HG03159 (cell line): ENCODE data around the gene ALG8.
"Not testable (repeated sequence)": the region's sequence is repeated elsewhere in the genome, so short reads cannot be mapped to it uniquely, and the experiment has no call there.

Experiments
- ATAC-seq: cut with Tn5 transposase; IDR thresholded peaks from one replicate; pipeline ENCODE4 v1.9.1; 2021; ENCODE audit warnings: mild to moderate bottlenecking, moderate library complexity; ENCODE audit not compliant: unreplicated experiment

The ALG8 gene

DNA sequence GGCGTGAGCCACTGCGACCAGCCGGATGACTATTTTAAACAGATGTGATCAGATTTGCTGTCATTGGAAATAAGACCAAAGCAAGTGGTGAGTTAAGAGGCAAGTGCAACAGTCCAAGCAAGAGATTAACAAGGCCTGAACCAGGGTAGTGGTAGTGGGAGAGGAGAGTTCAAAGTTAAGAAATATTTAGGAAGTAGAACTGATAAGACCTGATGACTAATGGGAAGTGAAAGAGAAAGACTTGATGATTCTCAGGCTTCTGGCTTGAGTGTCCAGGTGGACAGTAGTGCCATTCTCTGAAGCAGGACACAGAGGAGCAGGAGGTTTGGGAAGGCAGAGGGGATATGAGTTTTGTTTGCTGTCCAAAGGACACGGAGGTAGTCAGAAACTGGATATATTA, 67.0 kb downstream of the ALG8 start:
- ATAC-seq = no peak

- no peak for ATAC-seq
Observed at GRCh38 chr11:78071717-78072116, 67.7 kb downstream of the ALG8 start.

- ATAC-seq = no peak
Observed at GRCh38 chr11:78070621-78071020, 68.8 kb downstream of the ALG8 start.

DNA sequence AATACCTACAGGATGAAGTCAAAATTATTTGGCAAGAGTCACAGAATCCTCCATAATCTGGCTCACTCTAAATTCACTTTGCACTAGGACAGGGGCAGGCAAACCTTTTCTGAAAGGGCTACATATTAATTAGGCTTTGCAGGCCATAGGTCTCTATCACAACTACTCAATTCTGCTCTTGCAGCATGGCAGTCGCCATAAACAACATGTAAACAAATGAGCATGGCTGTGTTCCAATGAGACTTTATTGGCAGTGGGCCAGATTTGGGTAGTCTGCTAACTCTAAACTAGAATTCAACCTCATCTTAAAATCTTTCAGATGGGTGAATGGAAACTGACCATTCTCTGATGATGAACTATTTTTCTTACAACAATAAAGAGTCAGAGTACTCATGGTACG, 70.0 kb downstream of the ALG8 start:
- no peak for ATAC-seq

- no peak for ATAC-seq
Observed at GRCh38 chr11:78067704-78068103, 71.7 kb downstream of the ALG8 start.

DNA sequence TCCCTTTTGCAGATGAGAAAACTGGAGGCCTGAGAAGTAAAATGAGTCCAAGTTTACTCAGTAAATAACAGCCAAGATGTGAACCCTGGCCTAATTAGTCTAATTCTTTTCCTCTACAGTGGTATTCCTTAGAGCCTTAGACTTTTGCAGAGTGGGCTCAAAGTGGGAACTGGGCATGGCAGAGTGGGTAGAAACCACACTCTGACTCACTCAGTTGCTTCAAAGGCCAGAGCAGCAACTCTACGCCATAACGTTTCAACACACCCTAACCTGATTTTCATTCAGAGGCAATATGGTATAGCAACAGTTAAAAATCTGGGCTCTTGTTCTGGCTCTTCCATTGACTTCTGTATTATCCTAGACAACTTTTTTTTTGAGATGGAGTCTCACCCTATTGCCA, 73.0 kb downstream of the ALG8 start:
- ATAC-seq = no peak

GRCh38 chr11:78065203-78065602, 74.2 kb downstream of the ALG8 start:
- no peak for ATAC-seq

- no peak for ATAC-seq
Observed at GRCh38 chr11:78063440-78064181, 75.8 kb downstream of the ALG8 start, which contains the start of gene THRSP. TSS of gene THRSP (plus strand) at chr11:78063861. CDS start at chr11:78063882, 21 bp downstream.

DNA sequence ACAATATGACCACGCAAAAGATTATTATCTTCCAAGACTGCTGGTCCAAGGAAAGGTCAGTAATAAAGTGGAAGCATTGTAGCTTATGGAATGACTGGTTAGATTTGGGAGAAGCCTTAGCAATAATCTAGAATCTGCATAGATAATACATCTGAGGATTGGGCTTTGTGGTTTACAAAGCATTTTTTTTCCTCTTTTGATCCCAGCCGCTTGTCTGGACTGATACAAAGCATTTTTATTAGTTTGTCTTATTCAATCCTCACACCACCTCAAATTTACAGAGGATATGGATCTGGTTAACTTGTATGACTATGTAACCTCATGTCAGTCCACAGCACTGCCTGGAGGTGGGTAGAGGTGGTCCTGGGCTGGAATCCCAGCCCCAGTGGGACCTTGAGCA, 76.8 kb downstream of the ALG8 start:
- no peak for ATAC-seq

DNA sequence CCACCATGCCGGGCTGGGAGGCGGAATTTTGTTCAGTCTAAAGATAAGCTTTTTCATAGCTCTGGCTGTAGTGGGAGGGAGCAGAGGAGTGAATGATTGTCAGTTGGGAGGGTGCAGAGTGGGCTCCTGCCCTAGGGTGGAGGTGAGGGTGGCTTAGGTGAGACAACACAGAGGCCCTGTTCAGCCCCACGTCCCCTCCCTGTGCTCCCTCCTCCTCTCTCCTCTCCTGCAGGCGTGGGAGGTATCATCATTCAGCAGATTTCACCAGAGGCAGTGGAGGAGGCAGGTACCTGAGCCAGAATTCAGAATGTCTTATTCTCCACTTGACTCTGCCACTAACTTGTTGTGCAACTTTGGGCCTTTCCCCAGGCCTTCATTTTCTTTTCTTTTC, 77.5 kb downstream of the ALG8 start:
- ATAC-seq = no peak

DNA sequence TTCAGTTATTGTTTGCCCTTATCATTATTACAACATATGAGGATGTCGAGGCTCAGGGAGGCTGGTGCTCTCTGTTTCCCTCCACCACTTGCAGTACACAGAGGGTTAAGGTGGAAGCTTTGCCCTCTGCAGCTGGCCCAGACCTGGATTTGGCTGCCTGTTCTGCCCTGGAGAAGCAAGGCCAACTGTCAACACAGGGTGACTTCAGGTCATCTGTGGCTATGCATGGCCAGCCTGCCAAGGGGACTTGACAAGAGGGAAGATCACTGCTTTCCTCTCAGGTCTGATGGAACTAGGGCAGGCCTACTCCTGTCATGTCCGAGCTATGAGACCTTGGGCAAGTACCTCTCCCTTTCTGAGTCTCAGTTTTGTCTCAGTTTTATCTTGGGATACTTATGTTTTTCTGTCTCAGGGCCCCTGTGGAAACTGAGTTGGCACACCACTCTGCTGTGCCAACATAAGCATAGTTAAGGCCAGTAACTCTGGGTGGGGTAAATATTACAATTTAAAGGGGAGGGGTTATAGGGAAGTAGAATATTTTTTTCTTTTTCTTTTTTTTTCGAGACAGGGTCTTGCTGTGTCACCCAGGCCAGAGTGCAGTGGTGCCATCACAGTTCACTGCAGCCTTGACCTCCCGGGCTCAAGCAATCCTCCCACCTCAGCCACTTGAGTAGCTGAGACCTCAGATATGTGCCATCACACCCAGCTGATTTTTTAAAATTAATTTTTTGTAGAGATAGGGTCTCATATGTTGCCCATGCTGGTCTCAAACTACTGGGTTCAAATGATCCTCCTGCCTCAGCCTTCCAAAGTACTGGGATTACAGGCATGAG, 78.1 kb downstream of the ALG8 start:
- no peak for ATAC-seq

DNA sequence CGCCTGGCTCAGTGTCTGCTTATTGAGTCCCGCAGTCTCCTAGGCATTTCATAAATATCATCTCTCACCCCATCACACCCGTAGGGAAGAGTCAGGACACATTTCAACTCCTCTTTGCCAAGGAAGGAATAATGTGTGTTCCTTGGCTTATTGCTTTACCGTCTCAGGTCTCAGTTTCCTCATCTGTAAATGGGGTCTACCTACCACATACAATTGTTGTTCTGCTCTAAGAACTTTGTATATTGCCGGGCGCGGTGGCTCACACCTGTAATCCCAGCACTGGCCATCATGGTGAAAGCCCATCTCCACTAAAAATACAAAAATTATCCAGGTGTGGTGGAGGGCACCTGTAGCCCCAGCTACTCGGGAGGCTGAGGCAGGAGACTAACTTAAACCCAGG, 78.9 kb downstream of the ALG8 start:
- ATAC-seq = no peak

DNA sequence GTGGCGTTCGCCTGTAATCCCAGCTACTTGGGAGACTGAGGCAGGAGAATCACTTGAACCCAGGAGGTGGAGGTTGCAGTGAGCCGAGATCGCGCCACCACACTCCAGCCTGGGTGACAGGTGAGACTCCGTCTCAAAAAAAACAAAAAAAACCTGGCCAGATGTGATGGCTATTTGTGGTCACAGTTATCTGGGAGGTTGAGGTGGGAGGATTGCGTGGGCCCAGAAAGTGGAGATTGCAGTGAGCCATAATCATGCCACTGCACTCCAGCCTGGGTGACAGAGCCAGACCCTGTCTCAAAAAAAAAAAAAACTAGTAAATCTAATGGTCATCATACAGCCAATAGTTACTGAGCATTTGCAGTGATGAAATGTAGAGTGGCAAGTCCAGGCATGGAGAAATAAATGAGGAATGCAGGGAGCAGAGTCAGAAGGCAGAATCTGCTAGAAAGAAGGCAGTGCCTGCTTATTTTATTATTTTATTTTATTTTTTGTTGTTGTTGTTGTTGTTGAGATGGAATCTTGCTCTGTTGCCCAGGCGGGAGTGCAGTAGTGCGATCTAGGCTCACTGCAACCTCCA, 79.6 kb downstream of the ALG8 start:
- ATAC-seq = not testable (repeated sequence)

DNA sequence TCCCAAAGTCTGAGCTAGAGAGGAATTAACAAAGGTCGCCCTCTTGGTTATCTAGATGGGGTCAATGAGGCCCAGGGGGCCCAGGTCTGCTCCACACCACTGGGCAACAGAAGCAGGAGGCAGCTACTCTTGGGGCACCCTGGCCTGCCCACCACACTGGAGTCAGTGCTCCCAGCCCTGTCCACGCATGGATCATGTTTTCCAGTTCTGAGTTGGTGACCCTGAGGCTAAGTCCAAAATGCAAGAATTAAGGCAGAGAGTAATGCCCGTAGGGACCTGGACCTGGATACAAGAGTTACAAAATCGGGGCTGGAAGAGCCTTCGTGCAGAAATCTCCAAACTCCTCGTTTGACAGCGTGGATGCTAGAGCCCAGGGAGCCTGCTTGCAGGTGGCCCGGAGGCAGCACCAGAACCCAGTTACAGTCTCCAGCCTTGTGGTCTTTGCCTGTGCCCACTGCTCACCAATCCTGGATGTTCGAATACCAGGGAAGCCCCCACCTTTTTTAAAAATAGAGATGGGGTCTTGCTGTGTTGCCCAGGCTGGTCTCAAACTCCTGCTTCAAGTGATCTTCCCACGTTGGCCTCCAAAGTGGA, 81.9 kb downstream of the ALG8 start:
- ATAC-seq = no peak

DNA sequence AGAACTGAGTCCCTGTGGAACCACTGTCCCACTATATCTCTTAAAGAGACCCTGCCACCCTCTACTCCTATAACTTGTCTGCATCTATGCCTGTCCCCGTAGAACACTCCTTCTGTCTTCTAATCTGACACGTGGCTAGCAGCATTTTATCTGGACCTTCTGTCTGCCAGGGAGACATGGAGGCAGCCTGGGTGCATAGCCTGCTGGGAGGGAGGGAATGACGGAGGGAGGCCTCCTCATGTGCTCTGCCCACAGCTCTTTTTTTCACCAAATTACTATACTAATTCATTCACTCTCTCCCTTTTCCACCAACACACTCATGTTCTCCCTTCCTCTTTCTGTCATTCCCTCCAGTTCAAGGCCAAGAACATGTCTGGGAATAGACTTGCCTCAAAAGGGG, 83.3 kb downstream of the ALG8 start:
- no peak for ATAC-seq

DNA sequence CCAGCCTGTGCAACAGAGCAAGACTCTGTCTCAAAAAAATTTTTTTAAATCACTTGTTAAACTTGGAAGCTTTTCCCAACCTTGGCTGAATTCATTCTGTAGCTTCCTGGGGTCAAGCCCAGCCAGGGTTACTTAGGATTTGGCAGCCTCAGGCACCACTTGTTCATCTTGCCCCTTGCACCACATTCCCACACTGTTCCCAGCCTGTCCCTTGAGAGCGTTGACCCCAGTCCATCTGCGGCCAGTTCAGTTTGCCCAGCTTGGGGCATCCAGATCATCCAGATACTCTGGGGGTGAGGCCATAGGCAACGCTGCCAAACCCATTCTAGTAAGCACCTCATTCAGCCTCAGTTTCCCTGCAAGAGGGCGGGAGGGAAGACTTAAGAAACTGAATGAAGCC, 84.5 kb downstream of the ALG8 start:
- ATAC-seq = no peak

- no peak for ATAC-seq
Observed at GRCh38 chr11:78050964-78051831, 88.2 kb downstream of the ALG8 start.
